Aorta (tissue), 5 donors: ENCODE data around the gene FAM219A. TPM values are rescaled to one million over a fixed set of nuclear protein-coding genes. Genes with fewer than 3 reads are reported as not detected.
A peak's percentile ranks its signal among the peaks of the same experiment; 100 is the strongest.

ENCODE experiments used
- ATAC-seq: fragments of 200-7000 bp; cut with Tn5 transposase; one replicate; pipeline ENCODE4 v1.9.1; 2022; ENCODE audit warnings: moderate library complexity; ENCODE audit not compliant: low FRiP score
- DNase-seq, 2 donors: peaks; one replicate each; pipeline ENCODE4 v3.0.0-alpha.2; 2020
- H3K27ac ChIP-seq, 2 donors: one replicate each; pipeline ENCODE4 v1.5.1; 2013; ENCODE audit warnings: low read length in 2 of 2, mild to moderate bottlenecking in 2 of 2, moderate library complexity in 2 of 2, control low read depth in 1 of 2, inconsistent platforms in 1 of 2, low read depth in 1 of 2
- H3K27me3 ChIP-seq, 2 donors: one replicate each; pipeline ENCODE4 v1.6.1; 2013; ENCODE audit warnings: control low read depth in 1 of 2, low read length in 1 of 2, mild to moderate bottlenecking in 1 of 2, moderate library complexity in 1 of 2; ENCODE audit not compliant: insufficient read depth in 2 of 2, control insufficient read depth in 1 of 2
- H3K36me3 ChIP-seq, 2 donors: one replicate each; pipeline ENCODE4 v1.6.1; 2013; ENCODE audit warnings: control low read depth in 1 of 2, low read length in 1 of 2, mild to moderate bottlenecking in 1 of 2; ENCODE audit not compliant: insufficient read depth in 2 of 2, control insufficient read depth in 1 of 2
- H3K4me1 ChIP-seq, 2 donors: one replicate each; pipeline ENCODE4 v1.6.1; 2013; ENCODE audit warnings: low read length in 2 of 2, control low read depth in 1 of 2, mild to moderate bottlenecking in 1 of 2, moderate library complexity in 1 of 2; ENCODE audit not compliant: insufficient read depth in 2 of 2, control insufficient read depth in 1 of 2
- H3K4me3 ChIP-seq, 2 donors: one replicate each; pipeline ENCODE4 v1.5.1; 2013; ENCODE audit warnings: low read length in 2 of 2, control low read depth in 1 of 2, mild to moderate bottlenecking in 1 of 2
- H3K9me3 ChIP-seq: one replicate; pipeline ENCODE4 v1.6.1; 2013; ENCODE audit warnings: mild to moderate bottlenecking, low read length; ENCODE audit not compliant: control insufficient read depth
- WGBS, 2 donors: extraction: QIAGEN DNeasy Blood & Tissue Kit; methylation state at CpG; one replicate each; pipeline ENCODE4 v1.1.7; 2013; 5-methylcytosine and 5-hydroxymethylcytosine counted together
- intact Hi-C, 2 donors: fragments of 100-400 bp; cut with DNase I; formaldehyde crosslinking; loops; one replicate each; pipeline versions ENCODE4 v1.14.2 to v1.15.0; 2022
- polyA plus RNA-seq, 2 donors: library from polyadenylated mRNA; stranded (reverse); fragments of 200-250 nt; gene quantifications; one replicate each; pipeline ENCODE4 v1.2.3, GENCODE V29; 2013
- total RNA-seq, 2 donors: library from RNA; stranded (reverse); fragmentation: NEBNext Ultra II Directional; extraction: Animal tissue kit (Norgen Biotek cat#: 25700); gene quantifications; one replicate each; pipeline ENCODE4 v1.2.1, GENCODE V29; 2021
- donor health status: healthy with polysubstance abuse.
- donor health status: Bipolar disorder and iron deficiency.
- donor health status: DM: no; HTN: no; CAD: no.
- donor health status: DM: no; HTN: no; CAD: no.
- donor health status: DM: yes; HTN: yes; CAD: no.

Gene FAM219A
- total and polyA plus RNA-seq, 4 donors: 10.1 to 48.0 (median 27.3) TPM

- H3K9me3 ChIP-seq: no peaks in the 10 kb centered on the region
- 22 to 26% methylated on average over 4 of the region's 4 CpGs for WGBS, 2 donors
- peaks cover 10 to 11% of the 10 kb centered on the region in 2 donors for H3K4me1 ChIP-seq
- ATAC-seq (peak; percentile 80), DNase-seq (peak; percentile 62 to 84)
- intact Hi-C loops: loop anchor here in 1 of 2 donors (10.0 kb wide), 1 partner anchor 174 kb away; no protein-coding TSS in a partner anchor
- H3K27me3 ChIP-seq: no peaks in the 10 kb centered on the region
- no peak overlapping the region for H3K27ac ChIP-seq
- no peak overlapping the region for H3K4me3 ChIP-seq
- H3K36me3 ChIP-seq: no peaks in the 10 kb centered on the region
Observed at GRCh38 chr9:34430843-34431437, 27.4 kb downstream of the FAM219A start.

- Histone ChIP-seq H3K9me3 (no peaks in the 10 kb centered on the region), H3K27me3 (no peaks in the 10 kb centered on the region), H3K36me3 (no peaks in the 10 kb centered on the region), H3K4me1 (peaks cover 10 to 11% of the 10 kb centered on the region in 2 donors), H3K27ac (peak overlapping the region in 1 of 2 donors; percentile 17), H3K4me3 (no peak overlapping the region)
- 5% methylated on average over 2 of the region's 2 CpGs for WGBS, 2 donors
- ATAC-seq: no peak
- DNase-seq: no peak
- intact Hi-C loops: no loop called here
Observed at GRCh38 chr9:34428325-34428958, 29.9 kb downstream of the FAM219A start.

- H3K4me3 ChIP-seq: no peak overlapping the region
- ATAC-seq (no peak), DNase-seq (no peak)
- no peaks in the 10 kb centered on the region for H3K9me3 ChIP-seq
- no peaks in the 10 kb centered on the region for H3K36me3 ChIP-seq
- H3K27me3 ChIP-seq: no peaks in the 10 kb centered on the region
- H3K4me1 ChIP-seq: peaks cover 10 to 11% of the 10 kb centered on the region in 2 donors
- 90 to 96% methylated on average over 5 of the region's 5 CpGs for WGBS, 2 donors
- intact Hi-C loops: no loop called here
- H3K27ac ChIP-seq: no peak overlapping the region
Observed at GRCh38 chr9:34426347-34427074, 31.9 kb downstream of the FAM219A start.

GRCh38 chr9:34419716-34420504, 38.5 kb downstream of the FAM219A start:
- H3K36me3 ChIP-seq: no peaks in the 10 kb centered on the region
- WGBS, 2 donors: 88 to 91% methylated on average over 4 of the region's 4 CpGs
- H3K9me3 ChIP-seq: no peaks in the 10 kb centered on the region
- intact Hi-C loops: no loop called here
- no peaks in the 10 kb centered on the region for H3K27me3 ChIP-seq
- ATAC-seq: no peak
- no peaks in the 10 kb centered on the region for H3K4me1 ChIP-seq
- H3K4me3 ChIP-seq: no peak overlapping the region
- H3K27ac ChIP-seq: no peak overlapping the region
- DNase-seq: no peak

GRCh38 chr9:34417734-34418133, 40.6 kb downstream of the FAM219A start:
- no peaks in the 10 kb centered on the region for H3K36me3 ChIP-seq
- 87 to 88% methylated on average over 3 of the region's 3 CpGs for WGBS, 2 donors
- intact Hi-C loops: no loop called here

GRCh38 chr9:34413231-34413852, 45.0 kb downstream of the FAM219A start:
- 16% methylated on average over 6 of the region's 6 CpGs for WGBS, 2 donors
- Histone ChIP-seq H3K27ac (no peak overlapping the region), H3K4me3 (no peak overlapping the region), H3K27me3 (no peaks in the 10 kb centered on the region), H3K36me3 (no peaks in the 10 kb centered on the region), H3K9me3 (no peaks in the 10 kb centered on the region), H3K4me1 (peaks cover 0 to 1% of the 10 kb centered on the region in 2 donors)
- intact Hi-C loops: no loop called here
- ATAC-seq (no peak), DNase-seq (peak in 1 of 2 donors; percentile 58)

More at GRCh38 chr9:34417734-34418133, 40.6 kb downstream of the FAM219A start:
- H3K9me3 ChIP-seq: no peaks in the 10 kb centered on the region
- H3K27ac ChIP-seq: no peak overlapping the region
- no peak overlapping the region for H3K4me3 ChIP-seq
- H3K27me3 ChIP-seq: no peaks in the 10 kb centered on the region
- no peak for ATAC-seq
- DNase-seq: no peak
- H3K4me1 ChIP-seq: no peaks in the 10 kb centered on the region

- H3K4me1 ChIP-seq: peaks cover 0 to 1% of the 10 kb centered on the region in 2 donors
- no peak for DNase-seq
- no peaks in the 10 kb centered on the region for H3K9me3 ChIP-seq
- ATAC-seq: no peak
- intact Hi-C loops: no loop called here
- no peak overlapping the region for H3K27ac ChIP-seq
- H3K36me3 ChIP-seq: no peaks in the 10 kb centered on the region
- H3K27me3 ChIP-seq: no peaks in the 10 kb centered on the region
- no peak overlapping the region for H3K4me3 ChIP-seq
- WGBS, 2 donors: 42 to 44% methylated on average over 1 of the region's 1 CpG
Observed at GRCh38 chr9:34412336-34412735, 46.0 kb downstream of the FAM219A start.

- Histone ChIP-seq H3K4me3 (no peak overlapping the region), H3K27ac (no peak overlapping the region), H3K27me3 (no peaks in the 10 kb centered on the region), H3K36me3 (no peaks in the 10 kb centered on the region), H3K4me1 (peaks cover 0 to 1% of the 10 kb centered on the region in 2 donors), H3K9me3 (no peaks in the 10 kb centered on the region)
- 76 to 79% methylated on average over 2 of the region's 2 CpGs for WGBS, 2 donors
- ATAC-seq (no peak), DNase-seq (no peak)
- intact Hi-C loops: no loop called here
Observed at GRCh38 chr9:34409154-34409553, 49.2 kb downstream of the FAM219A start.
